Hematopoietic multipotent progenitor cell (in vitro differentiated cells): ENCODE results near the gene THSD7A. TPM values are rescaled to one million over a fixed set of nuclear protein-coding genes. Genes with fewer than 3 reads are reported as not detected.
"Not testable (repeated sequence)": the region's sequence is repeated elsewhere in the genome, so short reads cannot be mapped to it uniquely, and the experiment has no call there.

Experiments
- DNase-seq, 3 donors: peaks; one replicate each; pipeline ENCODE4 v3.0.0-alpha.2; 2011 to 2015; ENCODE audit warnings: low read depth in 2 of 3, low spot score in 2 of 3
- total RNA-seq: library from RNA; depleted of rRNA; stranded (reverse); fragments of >200 nt; gene quantifications from one replicate; pipeline ENCODE4 v1.2.3, GENCODE V29; 2012

THSD7A gene
- total RNA-seq, 1 donor = 0.81 TPM

DNA sequence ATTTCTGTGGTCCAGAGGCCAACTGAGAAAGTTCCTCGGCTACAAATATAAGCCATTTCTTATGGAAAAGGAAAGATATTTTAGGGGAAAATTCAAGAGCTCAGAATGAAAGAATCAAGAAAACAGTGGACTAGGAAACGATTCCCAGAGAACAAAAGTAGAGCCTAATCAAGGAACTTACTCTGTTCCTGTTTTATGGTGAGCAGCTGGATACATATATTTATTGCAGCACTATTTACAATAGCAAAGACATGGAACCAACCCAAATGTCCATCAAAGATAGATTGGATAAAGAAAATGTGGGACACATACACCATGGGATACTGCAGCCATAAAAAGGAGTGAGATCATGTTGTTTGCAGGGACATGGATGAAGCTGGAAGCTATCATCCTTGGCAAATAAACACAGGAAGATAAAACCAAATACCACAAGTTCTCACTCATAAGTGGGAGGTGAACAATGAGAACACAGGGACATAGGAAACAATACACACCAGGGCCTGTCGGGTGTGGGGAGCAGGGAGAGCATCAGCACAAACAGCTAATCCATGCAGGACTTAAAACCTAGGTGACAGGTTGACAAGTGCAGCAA, 298.7 kb downstream of the THSD7A start:
- no peak for DNase-seq

DNA sequence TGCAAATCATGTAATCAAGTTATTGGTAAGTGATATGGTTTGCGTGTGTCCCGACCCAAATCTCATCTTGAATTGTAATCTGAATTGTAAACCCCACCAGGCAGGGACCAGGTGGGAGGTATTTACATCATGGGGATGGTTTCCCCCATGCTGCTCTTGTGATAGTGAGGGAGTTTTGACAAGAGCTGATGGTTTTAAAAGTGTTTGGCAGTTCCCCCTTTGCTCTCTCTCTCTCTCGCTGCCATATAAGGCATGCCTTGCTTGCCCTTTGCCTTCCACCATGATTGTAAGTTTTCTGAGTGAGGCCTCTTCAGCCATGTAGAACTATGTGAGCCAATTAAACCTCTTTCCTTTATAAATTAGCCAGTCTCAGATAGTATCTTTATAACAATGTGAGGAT, 302.6 kb downstream of the THSD7A start:
- DNase-seq = no peak

DNA sequence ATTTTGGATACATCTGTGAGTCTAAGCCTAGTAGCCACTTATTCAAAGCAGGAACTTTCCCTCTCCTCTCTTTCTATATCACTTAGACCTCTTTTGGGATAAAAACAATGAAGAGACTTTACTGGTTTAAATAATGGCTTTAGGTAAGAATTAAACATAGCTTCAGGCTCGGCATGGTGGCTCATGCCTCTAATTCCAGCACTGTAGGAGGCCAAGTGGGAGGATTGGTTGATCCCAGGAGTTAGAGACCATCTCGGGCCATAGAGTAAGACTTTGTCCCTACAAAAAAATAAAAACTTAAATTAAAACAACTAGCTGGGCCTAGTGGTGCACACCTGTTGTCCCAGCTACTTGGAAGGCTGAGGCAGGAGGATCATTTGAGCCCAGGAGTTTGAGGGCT, 304.3 kb downstream of the THSD7A start:
- no peak for DNase-seq

DNA sequence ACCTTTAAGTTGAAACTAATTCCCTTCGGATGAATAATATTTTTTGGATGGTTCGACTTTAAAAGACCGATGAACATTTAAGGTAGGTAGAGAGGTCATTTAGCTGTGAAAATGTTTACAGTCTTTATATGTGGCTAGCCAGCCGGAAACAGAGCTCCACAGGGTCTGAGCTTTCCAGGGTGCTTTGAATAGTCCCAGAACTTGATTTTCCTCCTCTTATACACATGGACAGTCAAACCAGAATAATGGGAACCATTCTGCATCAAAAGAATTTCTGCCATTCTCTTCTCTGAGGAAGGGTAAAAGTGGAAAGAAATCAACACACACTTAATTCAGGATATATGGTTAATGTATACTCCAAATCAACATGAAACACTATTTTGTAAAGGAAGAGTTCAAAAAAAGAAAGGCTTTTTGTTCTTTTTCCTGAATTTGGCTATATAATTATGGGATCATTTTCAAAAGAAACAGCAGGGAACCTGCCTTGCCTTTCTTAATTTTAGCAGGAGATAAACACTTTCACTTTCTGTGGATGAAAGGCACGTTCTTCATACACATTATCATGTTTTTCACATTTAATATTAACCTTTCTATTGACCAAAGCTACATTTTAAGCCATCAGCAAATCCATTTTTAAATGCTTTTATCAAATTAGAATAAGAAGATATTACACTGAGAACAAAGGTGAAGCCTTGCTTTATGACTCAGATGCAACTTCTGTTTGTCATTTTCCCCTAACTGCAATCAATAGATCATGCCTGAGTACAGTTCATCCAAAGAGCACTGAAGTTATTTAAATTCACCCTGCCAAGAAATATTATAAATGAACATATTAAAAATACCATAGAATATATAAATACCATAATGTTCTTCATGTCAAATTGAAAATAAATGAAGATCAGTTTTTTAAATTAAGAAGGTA, 307.3 kb downstream of the THSD7A start:
- no peak for DNase-seq

DNA sequence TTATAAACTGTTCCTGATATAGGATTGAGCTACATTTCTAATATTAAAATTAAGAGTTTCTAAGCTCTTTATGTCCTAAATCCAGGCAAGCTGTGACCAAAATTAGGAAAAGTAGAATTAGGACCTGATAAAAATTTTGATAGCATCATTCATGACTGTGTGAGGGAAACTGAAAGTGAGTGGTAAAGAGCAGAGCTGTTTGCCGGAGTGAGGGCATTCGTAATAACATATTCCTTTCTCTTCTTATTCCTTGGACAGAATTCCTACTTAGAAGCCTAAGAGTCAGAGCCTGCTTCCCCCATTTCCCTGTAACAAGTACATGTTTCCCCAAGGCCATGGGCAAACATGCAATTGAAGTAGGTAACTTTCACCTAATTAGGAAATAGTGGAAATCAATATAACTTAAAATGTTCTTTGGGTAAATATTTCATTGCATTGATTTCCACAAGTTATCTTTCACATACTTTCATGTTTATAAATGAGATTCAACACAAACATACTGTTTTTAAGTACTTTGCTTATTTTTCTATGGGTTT, 310.0 kb downstream of the THSD7A start:
- DNase-seq = not testable (repeated sequence)

DNA sequence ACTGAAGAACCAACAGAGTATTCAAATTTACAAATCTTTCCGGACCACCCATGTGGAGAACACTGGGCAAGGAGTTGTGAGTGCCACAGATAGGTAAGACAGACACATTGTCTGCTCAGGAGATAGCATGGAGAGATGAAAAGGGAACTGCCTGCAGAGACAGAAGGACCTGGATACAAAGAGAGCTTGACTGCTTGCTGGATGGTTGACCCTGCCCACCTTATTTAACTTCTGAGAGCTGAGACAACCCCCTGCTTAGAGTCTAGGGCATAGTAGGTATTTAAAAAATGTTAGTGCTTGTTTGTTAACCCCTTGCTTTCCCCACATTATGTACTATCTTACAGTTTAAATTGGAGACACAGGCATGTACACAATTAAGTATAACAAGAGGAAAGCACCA, 314.1 kb downstream of the THSD7A start:
- DNase-seq = no peak

DNA sequence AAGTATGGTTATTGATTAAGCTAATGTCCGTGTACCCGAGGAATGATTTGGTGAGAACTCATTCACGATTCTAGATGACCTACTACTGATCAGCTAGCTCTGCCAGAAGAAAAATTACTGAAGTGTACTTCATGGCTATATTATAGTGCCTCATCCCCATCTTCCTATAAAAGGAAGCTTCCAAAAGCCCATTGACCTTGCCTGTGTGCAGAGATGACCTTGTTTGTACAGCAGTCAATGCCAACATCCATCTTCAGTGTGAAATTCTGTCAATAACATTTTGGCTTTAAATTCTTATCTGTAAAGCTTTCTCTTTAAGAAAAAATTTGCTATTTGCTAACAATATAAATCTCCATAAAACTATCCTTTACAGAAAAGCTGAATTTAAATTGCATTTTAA, 315.7 kb downstream of the THSD7A start:
- no peak for DNase-seq

DNA sequence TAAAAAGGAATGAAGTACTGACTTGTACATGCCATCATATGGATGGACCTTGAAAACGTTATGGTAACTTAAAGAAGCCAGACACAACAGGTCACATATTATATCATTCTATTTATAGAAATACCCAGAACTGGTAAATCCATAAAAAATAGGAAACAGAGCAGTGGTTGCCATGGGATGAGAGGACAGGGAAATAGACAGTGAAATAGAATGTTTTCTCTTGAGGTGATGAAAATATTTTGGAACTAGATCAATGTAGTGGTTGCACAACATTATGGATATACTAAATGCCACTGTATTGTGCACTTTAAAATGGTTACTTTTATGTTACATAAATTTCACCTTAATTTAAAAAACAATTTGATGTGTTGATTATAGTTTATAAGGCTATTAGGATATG, 318.5 kb downstream of the THSD7A start:
- no peak for DNase-seq

DNA sequence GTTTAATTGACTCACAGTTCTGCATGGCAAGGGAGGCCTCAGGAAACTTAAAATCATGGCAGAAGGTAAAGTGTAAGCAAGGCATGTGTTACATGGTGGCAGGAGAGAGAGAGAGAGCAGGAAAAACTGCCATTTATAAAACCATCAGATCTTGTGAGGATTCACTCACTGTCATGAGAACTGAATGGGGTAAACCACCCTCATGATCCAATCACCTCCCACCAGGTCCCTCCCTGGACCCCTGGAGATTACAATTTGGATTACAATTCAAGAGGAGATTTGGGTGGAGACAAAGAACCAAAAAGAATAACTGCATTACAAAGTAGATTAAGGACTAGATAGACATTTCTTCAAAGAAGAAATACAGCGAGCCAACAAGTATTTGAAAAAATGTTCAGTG, 324.1 kb downstream of the THSD7A start:
- no peak for DNase-seq

DNA sequence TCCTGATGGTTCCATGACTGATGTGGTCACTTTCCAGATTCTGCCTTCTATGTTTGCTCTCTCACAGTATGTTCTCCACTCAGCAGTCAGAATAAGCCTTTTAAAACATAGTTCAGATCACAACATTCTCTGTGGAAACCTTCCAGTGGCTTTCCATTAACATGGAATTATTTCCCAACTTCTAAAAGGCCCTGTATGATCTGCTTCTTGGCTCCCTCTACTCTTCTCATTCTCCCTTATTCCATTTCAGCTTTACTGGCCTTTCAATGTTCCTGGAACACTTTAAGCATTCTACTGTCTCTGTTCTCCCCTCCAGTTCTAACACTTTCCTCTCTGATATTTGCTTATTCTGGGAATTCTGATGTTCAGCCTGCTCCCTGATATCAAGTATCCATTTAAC, 325.6 kb downstream of the THSD7A start:
- DNase-seq = no peak

DNA sequence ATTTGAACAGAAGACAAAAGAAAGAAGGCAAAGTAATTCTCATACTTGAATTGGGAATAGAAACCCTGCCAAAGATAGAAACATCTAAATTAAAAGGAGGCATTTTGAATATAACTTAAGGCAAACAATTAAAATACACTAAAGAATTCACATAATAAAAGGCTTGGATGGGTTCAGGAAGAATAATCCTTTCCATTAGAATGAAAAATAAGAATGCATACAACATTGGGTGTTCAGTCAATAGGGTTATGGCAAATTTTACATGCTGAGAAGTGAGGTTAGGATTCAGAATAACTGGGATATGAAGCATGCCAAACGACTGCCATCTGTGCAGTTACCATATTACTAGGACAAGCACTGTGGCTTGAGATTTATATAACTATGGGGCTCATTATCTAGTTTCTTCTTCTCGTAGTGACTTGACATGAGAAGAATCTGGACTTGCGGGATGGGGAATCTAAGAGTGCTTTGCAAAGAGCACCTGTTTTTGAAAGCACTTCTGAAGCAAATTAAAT, 326.5 kb downstream of the THSD7A start:
- DNase-seq = no peak

DNA sequence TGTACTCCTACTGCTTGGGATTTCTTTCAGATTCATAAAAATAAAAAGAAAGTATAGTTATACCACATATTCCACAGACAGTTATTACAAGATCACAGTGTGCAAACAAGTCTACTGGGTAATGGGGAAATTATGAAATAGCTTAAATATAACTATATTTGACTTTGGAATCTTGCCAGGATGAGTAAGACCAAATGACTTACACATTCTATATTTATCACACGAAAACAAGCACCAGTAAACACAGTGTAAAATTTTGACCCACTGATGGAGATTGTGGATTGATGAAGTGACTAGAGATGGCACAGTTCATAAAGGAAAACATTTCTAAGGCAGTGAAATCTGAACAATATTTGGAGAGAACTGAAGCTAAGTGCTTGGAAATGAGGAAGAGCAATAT, 339.7 kb downstream of the THSD7A start:
- no peak for DNase-seq

DNA sequence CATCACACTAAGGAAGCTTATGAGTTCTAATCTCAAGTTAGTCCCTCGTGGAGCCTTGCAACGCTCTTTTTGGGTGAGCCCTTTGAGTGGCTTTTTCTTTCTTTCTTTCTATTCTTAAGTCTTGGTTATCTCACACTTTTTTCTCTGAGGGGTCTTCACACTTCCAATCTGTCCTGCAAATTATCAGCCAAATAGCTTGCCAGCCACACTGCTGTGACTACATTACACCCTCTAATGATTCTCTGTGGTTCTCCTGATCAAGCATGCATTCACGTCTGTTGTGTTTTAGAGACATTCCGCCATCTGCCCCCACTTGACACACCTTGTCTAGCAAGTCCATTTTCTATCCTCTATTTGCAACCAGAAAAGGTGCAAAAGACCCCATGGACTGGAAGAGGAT, 340.2 kb downstream of the THSD7A start:
- DNase-seq = no peak

DNA sequence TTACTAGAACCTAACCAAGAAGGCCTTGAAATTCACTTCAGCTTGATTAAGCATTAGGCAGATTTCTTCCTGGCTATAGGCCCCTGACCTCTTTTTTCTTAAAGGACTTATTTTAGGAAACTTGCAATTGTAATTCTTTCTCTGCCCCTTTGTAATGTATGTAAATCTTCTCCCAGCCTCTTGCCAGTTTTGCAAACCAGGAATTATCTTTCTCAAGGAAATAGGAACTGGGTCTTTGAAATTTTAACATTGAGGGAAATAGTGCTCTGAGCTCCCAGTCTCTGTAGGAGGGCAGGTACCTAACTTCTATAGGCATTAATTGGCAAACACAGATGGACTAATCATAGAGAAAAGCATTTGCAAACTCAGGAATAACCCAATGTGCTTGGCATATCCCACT, 342.7 kb downstream of the THSD7A start:
- no peak for DNase-seq

DNA sequence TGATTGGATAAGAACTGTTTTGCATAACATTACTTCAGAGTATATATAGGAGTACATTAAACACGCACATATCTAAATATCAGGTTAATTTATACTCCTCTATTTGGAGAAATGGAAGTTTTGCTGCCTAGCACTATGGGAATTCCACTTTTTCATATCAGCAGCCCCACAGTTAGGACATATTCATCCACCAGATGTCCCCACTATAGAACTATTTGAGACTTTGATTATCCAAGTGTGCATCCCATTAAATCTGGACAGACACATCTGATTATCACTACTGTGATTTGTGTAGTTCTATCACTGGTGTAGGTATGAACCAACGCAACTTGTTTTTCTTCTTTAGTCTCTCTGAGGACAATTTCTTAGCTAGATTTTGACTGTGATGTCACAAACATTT, 345.7 kb downstream of the THSD7A start:
- no peak for DNase-seq

DNA sequence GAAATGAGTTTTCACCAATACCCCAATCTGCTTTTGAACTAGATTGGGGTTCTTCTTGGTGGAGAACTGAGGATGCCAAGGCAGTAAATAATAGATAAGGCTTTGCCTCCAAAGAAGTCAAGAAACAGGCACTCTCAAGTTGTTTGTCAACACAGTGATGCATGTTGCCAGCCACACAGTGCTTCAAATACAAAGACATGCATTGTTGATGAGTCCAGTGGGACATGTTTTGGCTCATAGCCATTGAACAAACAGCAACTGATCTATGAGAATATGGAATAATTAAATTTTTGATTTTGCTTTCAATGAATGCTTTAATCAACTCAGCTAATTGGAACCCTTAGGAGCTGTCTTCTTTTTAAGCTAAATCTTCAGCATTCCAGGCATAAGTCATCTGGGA, 346.4 kb downstream of the THSD7A start:
- DNase-seq = no peak

DNA sequence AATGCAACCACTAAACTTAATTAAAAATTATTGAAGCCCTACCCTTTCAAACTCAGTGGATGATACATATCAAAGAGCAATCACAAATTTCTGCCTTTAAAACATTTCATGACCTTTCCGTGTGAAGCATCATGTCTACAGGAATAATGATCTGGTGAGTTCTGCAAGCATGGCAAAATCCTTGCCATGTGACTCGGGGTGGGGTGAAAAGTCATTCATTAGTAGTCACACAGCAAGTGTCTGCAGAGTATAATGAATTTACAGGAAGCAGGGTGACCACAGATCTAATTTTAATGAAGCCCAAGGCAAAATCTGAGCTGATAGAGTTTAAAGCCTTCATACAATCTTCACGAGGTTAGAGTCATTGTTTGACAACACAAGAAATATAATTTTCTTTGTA, 351.9 kb downstream of the THSD7A start:
- DNase-seq = no peak

DNA sequence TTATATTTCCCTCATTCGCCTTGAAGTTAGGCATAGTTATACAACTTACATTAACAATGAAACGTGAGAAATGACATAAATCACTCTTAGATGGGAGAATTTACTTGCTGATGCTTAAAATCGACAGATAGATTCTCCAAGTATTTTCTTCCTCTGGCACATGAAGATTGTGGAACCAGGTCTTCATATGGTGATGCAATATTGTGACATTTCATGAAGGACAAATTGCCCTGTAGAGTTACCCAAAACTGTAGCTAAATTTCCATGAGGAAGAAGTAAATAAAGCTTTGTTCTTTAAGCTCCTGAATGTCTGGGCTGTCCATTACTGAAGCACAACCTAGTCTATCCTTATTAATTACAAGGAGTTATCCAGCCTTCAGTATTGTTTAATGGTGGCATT, 353.1 kb downstream of the THSD7A start:
- DNase-seq = no peak

DNA sequence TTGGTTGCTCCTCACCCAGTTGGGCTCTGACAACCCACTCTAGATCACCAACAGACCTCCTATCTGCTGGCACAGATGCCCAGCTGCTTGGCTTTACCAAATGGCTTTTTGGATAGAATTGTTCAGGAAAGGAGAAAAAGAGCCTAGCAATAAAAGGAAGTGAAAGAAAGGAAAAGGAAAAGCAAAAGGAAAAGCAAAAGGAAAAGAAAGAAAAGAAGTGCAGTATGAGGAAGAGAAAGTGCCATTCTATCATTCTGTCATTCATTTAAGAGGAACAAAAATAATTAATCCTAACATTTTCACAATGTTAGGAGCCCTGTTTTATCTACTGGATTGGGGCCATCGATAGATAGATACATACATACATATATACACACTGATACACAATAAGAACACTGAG, 353.6 kb downstream of the THSD7A start:
- no peak for DNase-seq

DNA sequence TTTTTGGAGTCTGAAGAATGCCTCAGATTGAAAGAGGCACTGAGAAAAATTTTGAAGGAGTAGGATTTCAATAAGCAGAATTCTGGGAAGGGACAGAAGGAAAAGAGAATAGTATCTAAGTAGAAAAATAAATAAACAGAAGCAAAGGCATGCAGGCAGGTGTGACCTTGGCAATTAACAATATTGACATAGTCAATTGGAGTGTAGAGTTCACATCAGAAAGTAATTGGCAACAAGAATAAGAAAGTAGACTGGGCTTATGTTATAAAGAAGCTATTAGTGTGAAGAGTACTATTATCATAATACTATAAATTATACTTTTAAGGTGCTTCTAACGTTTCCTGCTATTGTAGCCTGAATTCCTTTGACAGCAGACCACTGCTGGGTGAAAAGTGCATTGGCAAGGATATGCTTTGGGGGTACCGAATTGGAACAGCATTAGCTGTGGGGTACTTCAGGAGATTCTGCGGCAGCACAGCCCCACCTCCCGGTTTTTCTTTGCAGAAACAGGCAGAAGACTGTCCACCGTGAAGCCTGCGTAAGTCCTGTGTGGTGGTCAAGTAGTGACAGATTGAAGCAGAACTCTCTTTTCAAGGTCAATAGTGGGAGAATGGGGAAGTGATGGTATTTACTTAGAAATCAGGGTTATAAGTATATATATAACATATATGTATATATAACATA, 357.0 kb downstream of the THSD7A start:
- no peak for DNase-seq

DNA sequence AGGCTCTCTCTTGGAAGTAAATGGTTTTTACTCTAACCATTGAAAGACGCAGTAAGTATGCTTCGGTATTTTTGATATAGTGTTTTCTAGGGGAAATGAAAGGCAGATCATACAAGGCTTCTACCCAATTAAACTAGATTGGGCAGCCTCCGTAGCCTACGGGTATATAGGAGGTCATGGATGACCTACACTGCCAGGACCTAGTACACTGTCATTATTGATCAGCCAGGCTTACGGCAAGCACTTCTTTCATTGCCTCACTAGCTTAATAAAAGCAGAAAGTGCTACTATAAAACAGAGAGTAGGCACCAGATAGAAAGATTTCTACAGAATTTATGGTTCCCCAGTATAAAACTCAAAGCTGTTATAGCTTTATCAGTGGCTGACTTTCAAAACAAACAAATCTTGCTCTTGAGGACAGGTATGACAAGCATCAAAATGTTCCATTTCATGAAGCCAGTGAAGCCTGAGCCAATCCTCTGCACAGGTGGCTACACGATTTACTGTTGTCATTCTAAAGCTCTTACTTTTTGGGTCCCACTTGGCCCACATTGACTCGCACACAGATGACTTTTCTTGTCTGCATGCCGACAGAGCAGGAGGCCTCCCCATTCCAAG, 358.1 kb downstream of the THSD7A start:
- DNase-seq = no peak
